Measurements from ENCODE around the gene RPL15.

RPL15 gene

DNA sequence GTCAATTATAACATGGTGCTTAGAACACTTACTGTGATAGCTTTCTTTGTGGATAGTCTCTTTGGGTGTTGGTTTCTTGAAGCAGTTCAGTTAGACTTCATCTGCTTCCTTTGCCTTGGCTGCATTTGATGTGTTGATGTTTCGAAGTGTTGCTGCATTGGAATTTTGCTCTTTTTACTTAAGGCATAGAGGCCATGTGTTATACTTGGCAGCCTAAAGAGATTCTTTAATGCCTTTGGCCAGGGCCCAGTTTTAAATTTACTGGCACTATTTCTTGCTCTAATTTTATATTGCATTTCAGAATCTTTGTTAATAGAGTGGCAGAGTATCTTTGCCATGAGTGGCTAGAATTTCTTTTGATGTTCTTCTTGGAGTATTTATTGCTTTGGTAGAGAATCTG is 49.4 kb downstream of the RPL15 start:
- DNase-seq, result no peak

DNA sequence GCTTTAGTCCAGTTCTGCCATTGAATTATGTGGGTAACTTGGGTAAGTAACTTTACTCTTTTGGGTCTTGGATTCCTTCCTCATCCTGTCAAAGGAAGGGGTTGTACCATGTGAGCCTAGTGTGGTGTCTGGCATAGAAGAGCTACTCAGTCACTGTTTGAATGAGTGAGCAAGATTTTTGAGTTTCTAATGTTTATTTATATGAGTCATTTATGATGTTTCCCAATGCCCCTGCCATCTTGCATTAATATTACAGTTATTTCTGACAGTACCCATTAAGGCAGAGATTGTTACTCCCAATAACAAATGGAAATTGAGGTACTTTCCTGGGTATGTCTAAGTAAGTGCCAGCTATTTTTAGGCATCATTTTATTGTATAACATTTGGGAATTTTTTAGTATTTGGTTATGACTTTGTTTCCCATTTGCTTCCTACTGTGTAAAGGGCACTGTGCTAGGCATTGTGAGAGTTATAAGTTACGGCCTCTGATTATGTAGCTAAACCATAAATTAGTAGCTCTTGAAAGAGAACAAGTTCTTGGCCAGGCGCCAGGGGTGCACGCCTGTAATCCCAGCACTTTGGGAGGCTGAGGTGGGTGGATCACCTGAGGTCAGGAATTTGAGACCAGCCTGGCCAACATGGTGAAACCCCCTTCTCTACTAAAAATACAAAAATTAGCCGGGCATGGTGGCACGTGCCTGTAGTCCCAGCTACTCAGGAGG is 51.7 kb downstream of the RPL15 start:
- no peak for DNase-seq

DNA sequence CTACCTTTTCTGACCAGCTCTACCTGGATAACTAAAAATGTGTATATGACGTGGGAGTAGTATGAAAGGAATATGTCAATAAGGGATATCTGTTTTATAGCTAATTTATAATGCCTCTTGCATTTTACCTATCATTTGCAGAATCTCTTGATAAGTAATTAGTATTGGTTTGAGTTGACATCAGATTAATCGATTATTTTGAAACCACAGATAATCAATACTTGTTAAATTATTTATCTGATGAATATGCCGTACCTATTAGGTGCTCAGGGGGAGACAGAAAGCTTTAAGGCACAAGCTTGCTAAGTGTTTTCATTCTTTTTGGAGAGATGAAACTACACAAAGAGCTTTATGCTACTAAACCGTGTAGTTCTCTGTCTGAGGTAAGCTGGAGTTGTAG is 52.5 kb downstream of the RPL15 start:
- no peak for DNase-seq
